Measurements from ENCODE around the gene GMCL1.
"Not testable (repeated sequence)": the region's sequence is repeated elsewhere in the genome, so short reads cannot be mapped to it uniquely, and the experiment has no call there.

GMCL1 gene

DNA sequence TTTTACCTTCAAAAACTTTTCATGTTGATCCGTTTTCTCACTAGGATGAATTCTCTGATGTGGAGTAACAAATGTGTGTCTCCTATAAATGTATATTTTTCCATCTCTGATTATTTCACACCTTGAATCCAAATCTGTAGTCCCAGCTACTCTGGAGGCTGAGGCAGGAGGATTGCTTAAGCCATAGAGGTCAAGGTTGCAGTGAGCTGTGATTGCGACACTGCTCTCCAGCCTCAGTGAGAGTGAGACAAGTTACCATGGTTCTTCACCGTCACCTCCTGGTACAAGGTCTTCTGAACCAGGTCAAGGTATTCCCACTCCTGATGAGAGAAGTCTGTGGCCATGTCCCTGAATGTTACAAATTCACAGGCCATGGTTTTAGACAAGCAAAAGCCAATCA lies 15.1 kb downstream of the GMCL1 start:
- no peak overlapping the region for H3K4me3 ChIP-seq (ENCODE audit: low read depth, low read length)
- no peak for DNase-seq (ENCODE audit: low read depth)

DNA sequence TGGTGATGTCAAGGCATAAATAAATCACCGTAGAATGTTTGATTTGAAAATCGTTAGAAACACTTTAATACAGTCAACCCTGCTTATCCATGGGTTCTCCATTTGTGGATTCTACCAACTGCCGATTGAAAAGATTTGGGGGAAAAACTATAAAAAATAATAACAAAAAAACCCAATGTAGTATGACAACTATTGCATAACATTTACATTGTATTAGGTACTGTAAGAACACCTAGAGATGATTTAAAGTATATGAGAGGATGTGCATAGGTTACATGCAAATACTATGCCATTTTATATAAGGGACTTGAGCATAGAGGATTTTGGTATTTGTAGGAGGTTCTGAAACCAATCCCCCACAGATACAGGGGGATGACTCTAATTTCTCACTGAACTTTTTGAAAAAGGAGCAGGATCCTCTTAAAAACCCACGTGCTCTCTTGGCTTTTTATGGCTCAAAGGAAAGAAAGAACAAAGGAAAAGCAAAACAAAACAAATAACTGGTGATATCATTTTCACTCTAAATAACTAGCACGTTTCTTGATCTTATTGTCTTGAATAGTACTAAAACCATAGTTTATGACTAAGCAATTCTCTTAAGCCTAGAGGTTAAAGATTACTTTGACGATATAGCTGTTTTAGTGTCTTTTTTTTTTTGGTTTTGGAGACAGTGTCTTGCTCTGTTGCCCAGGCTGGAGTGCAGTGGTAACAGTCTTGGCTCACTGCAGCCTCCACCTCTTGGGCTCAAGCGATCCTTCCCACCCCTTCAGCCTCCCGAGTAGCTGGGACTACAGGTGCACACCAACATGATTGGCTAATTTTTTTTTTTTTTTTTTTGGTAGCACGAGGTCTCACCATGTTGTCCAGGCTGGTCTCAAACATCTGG lies 17.0 kb downstream of the GMCL1 start:
- no peak for DNase-seq (ENCODE audit: low read depth)
- no peak overlapping the region for H3K4me3 ChIP-seq (ENCODE audit: low read depth, low read length)

DNA sequence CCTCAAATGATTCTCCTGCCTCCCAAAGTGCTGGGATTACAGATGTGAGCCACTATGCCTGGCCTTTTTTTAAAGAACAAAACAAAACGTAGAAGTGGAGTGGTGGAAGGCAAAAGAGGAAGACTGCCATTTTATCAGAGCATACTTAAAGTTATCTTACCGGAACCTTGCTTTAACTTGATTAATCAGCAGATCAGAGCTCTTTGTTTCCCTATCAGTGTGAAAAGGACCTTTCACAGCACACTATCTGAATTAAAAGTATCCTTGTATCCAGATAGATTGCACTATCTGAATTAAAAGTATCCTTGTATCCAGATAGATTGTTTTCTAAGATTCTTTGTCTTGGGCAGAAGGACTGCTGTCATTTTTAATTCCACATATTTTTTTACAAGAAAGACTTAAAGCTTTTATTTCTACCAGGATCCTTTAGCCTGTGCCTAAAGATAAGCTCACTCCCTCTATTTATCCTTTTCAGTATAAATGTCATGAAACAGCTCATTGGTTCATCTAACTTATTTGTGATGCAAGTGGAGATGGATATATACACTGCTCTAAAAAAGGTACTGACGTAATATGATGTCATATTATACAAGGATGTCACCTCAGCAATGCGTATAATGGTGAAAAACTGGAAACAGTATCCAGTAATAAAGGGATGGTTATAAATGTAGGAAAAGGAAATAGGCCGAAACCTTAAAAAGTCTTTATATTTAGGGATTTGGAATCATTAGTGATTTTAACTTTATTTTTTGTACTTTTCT lies 17.8 kb downstream of the GMCL1 start:
- no peak for DNase-seq (ENCODE audit: low read depth)

DNA sequence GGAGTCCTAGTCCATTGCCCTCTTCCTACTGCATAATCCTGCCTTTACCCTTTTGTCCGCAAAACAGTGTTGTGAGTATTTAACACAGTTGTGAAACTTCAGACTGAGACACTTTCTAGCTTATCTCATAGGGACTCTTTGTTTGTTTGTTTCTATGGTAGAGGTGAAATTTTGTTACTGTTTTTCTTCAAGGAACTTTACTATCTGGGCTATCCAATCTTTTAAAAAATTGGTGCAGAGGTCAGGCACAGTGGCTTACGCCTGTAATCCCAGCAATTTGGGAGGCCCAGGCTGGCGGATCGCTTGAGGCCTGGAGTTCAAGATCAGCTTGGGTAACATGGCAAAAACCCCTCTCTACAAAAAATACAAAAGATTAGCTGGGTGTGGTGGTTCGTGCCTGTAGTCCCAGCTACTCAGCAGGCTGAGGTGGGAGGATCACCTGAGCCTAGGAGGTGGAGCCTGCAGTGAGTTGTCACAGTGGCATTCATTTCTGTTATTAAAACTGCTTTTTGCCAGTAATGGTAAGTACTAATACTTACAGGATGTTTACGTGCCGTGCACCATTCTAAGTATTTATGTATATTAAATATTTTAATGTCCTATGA lies 18.8 kb downstream of the GMCL1 start:
- H3K4me3 ChIP-seq (ENCODE audit: low read depth, low read length), result no peak overlapping the region
- no peak for DNase-seq (ENCODE audit: low read depth)

More for the DNA sequence above, 17.8 kb downstream of the GMCL1 start:
- no peak overlapping the region for H3K4me3 ChIP-seq (ENCODE audit: low read depth, low read length)

DNA sequence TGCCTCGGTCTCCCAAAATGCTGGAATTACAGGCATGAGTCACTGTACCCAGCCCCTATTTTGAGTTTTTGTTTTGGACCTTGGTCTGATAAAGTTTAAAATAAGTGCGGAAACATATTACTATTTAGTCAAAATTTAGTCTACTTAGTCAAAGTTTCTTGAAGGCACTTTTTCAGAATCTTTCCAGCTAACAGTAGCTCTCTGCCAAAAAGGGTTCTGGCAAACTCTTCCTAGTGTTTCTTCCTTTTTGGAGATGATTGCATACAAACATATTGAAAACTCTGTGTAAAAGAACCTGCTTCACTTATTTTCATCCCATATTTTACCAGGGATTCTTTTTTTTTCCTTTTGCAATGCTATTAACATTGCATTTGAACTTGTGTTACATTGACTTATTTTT lies 28.8 kb downstream of the GMCL1 start:
- no peak overlapping the region for H3K4me3 ChIP-seq (ENCODE audit: low read depth, low read length)
- no peak for DNase-seq (ENCODE audit: low read depth)

DNA sequence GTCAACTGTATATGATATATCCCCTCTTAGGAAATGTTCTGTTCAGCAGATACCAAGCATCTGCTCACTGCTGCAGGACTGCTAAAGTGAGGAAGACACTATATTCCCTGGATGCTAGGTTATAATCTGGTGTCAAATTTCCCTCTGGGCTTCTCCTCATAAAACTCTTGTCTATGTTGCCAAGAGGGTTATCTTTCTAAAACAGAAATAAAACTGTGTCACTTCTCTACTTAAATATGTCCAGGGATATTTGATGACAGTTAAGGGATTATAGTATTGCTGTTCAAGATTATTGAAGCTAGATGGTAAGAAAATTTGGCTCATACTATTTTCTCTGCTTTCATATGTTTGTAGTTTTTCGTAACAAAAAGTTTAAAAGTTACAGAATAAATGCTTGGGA lies 33.8 kb downstream of the GMCL1 start:
- DNase-seq (ENCODE audit: low read depth), result no peak
- no peak overlapping the region for H3K4me3 ChIP-seq (ENCODE audit: low read depth, low read length)

GRCh38 chr2:69888451-69888850 lies 59.0 kb downstream of the GMCL1 start:
- DNase-seq (ENCODE audit: low read depth), result no peak
- H3K4me3 ChIP-seq (ENCODE audit: low read depth, low read length), result no peak overlapping the region

DNA sequence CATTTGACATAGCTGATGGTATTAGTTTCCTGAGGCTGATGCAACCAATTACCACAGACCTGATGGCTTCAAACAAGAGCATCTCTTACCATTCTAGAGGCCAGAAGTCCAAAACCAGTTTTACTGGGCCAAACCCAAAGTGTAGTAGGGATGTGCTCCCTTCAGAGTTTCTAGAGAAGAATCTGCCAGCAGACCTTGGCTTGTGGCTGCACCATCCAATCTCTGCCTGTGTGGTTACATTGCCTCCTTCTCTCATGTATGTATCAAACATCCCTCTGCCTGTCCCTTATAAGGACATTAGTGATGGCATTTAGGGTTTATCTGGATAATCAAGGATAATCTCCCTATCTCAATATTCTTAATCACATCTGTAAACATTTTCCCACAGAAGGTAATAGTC lies 59.8 kb downstream of the GMCL1 start:
- H3K4me3 ChIP-seq (ENCODE audit: low read depth, low read length), result no peak overlapping the region
- no peak for DNase-seq (ENCODE audit: low read depth)

- H3K4me3 ChIP-seq (ENCODE audit: low read depth, low read length), result no peak overlapping the region
- DNase-seq (ENCODE audit: low read depth), result no peak
Measured at GRCh38 chr2:69890881-69891280, 61.4 kb downstream of the GMCL1 start.

DNA sequence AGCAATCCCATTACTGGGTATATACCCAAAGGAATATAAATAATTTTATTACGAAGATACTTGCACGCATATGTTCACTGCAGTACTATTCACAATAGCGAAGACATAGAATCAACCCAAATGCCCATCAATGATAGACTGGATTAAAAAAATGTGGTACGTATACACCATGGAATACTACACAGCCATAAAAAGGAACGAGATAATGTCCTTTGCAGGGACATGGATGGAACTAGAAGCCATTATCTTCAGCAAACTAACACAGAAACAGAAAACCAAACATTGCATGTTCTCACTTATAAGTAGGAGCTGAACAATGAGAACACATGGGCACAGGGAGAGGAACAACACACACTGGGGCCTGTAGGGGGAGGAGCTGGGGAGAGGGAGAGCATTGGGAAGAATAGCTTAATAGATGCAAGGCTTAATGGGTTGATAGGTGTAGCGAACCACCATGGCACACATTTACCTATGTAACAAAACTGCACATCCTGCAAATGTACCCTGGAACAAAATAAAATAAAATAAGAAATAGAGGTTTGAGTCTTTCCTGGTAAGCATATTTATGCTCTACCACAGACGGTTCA lies 63.5 kb downstream of the GMCL1 start:
- H3K4me3 ChIP-seq (ENCODE audit: low read depth, low read length); DNase-seq (ENCODE audit: low read depth): not testable (repeated sequence)

- peak within 1 kb of the TSS; percentile 75 for H3K4me3 ChIP-seq (ENCODE audit: low read depth, low read length)
- peak; percentile 43 for DNase-seq (ENCODE audit: low read depth)
Measured at GRCh38 chr2:69893684-69894551, 64.5 kb downstream of the GMCL1 start, which contains the start of gene SNRNP27. Gene SNRNP27 (plus strand): TSS chr2:69893956. CDS start chr2:69893985, 29 bp downstream.

DNA sequence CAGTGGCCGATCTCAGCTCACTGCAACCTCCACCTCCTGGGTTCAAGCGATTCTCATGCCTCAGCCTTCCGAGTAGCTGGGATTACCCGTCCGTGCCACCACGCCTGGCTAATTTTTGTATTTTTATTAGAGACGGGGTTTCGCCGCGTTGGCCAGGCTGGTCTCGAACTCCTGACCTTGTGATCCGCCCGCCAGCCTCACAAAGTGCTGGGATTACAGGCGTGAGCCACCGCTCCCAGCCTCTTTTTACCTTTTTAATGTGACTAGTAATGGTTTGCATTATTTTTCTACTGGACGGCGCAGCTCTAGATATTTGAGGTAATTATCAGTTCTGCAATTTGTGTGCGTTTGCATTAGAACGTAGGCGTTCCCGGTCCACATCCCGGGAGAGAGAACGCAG lies 65.3 kb downstream of the GMCL1 start:
- DNase-seq (ENCODE audit: low read depth), result not testable (repeated sequence)
- H3K4me3 ChIP-seq (ENCODE audit: low read depth, low read length), result peak overlapping the region; percentile 75

DNA sequence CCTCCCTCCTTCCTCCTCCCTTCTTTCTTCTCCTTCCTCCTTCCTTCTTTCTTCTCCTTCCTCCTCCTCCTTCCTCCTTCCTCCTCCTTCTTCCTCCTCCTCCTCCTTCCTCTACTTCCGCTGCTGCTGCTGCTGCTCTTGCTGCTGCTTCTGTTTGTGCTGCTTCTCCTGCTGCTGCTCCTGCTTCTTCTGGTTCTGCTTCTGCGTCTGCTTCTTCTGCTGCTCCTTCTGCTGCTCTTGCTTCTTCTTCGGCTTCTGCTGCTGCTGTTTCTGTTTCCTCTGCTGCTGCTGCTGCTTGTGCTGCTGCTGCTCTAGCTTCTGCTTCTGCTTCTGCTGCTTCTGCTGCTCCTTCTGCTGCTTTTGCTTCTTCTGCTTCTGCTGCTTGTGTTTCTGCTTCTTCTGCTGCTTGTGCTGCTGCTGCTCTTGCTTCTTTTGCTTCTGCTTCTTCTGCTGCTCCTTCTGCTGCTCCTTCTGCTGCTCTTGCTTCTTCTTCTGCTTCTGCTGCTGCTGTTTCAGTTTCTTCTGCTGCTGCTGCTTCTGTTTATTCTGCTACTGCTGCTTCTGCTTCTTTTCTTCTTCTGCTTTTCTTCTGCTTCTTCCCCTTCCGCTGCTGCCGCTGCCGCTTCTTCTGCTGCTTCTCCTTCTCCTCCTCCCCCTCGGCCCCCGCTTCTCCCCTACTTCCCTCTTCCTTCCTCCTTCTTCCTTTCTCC lies 72.9 kb downstream of the GMCL1 start:
- DNase-seq (ENCODE audit: low read depth), result no peak
- H3K4me3 ChIP-seq (ENCODE audit: low read depth, low read length), result no peak overlapping the region

GRCh38 chr2:69907216-69907615 lies 77.8 kb downstream of the GMCL1 start:
- no peak overlapping the region for H3K4me3 ChIP-seq (ENCODE audit: low read depth, low read length)
- DNase-seq (ENCODE audit: low read depth), result no peak

DNA sequence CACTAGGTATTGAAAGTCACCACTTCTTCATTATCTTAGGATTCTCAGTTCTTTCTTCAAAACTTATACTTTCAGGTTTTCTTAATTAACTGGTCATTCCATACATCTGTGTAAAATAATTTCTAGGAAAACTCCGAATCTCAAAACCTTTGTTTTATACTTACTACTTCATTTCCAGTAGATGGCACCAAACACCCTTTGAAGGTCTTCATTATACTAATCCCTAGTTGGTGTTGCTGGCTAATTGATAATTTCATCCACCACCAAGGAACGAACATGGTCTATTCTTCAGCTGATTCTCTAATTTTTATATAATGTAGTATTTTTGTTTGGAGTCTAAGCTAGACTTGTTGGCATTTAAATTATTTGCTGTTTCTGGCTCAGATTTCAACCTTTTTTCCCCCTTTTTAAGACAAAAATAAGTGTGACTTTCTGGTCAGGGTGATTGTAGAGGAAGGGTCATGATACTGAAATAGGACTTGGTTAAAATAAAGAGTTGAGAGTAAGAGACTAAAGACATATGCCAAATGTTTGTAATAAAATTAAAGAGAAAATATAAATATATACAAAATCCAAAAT lies 82.6 kb downstream of the GMCL1 start:
- DNase-seq (ENCODE audit: low read depth), result no peak
- H3K4me3 ChIP-seq (ENCODE audit: low read depth, low read length), result no peak overlapping the region

DNA sequence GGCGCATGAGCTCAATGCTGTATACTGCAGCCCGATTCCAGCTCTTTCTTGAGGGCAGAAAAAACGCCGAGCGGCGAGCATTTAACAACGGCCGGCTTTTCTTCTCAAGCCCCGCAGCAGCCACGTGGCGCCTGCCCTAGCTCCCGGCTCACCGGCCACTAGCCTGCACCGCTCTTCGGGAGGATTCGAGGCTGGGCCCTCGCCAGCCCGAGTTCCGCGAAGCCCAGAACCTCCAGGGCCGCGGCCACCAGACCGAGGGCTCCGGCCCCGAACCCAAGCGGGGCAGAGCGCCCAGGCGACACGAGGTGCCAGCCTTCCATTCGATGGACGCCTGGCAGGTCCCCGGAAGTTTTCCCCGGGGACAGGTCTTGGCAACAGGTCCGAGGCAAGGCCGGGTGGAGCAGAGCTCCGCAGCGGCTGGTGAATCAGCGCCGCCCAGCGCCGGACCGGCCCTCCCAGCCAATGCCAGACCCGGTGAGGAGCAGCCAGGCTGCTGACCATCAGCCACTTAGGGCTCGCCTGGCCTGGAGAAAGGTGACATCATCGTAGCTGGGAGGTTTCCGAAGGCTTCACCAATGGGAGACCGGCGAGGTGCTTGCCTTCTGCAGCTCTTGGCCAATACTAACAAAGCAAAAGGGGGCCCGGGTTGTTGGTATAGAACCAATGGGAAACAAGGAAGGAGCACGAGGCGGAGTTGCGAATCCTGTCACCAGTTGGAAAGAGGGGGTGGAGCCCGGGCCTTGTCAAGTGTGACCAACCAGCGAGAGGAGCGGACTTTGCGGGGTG lies 84.9 kb downstream of the GMCL1 start:
- peak; percentile 100 for DNase-seq (ENCODE audit: low read depth)
- H3K4me3 ChIP-seq (ENCODE audit: low read depth, low read length), result peak overlapping the region; percentile 72

Measured in skeletal muscle cell (primary cell).